Ureter (tissue), 1 donor: Measurements from ENCODE around the gene MIEN1. TPM values are rescaled to one million over a fixed set of nuclear protein-coding genes. Genes with fewer than 3 reads are reported as not detected.
"Not testable (repeated sequence)": the region's sequence is repeated elsewhere in the genome, so short reads cannot be mapped to it uniquely, and the experiment has no call there.

Source experiments
- DNase-seq: peaks from one replicate; pipeline ENCODE4 v3.0.0-alpha.2; 2020; ENCODE audit warnings: low spot score
- total RNA-seq: library from RNA; stranded (reverse); gene quantifications from one replicate; pipeline ENCODE4 v1.2.4, GENCODE V29; 2023
- donor health status: DM: yes; HTN: yes; CAD: no.

Gene MIEN1
- total RNA-seq, 1 donor from 2014 or later = 49.2 TPM

GRCh38 chr17:39739885-39740356, 9.6 kb upstream of the MIEN1 start:
- DNase-seq = no peak

DNA sequence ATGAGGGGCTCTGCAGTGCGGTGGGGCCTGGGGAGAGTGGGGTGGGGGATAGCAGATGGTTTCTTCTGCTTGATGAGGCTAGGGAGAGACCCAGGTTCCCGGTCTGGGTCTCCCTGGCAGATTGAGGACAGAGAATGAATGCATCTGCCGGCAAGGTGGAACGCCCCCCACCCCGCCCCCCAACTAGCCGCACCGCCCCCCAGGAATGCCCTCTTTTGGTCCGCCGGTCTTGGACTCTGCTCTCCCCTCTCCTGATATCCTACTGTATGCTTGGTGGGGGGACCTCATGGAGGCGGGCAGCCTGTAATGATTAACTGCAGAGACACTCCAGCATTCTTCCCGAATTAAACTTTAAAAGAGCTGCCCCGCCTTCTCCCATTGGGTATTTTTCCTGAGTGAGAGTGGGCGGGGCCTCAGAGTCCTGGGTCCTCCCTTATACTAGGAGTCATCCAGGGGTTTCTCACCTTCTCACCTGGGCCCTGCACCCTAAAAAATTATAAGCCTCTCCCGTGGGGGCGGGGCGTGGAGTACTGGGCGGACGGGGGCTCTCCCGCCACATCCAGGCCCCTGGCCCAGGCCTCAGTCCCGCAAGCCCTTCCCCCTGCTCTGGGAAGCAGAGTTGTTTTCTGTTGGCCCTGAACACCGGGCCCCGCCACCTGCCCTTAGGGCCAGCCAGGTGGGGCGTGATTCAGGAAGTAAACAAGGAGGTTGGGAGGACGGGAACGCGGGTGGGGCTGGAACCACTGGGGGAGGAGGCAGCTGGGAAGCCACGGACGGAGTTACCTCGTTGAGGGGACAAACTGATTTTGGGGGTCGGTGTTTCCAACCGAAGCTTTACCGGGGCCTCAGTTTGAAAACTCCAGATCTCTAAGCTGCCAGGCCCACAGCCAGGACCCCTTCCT, 8.9 kb upstream of the MIEN1 start:
- peak; percentile 83 for DNase-seq

DNA sequence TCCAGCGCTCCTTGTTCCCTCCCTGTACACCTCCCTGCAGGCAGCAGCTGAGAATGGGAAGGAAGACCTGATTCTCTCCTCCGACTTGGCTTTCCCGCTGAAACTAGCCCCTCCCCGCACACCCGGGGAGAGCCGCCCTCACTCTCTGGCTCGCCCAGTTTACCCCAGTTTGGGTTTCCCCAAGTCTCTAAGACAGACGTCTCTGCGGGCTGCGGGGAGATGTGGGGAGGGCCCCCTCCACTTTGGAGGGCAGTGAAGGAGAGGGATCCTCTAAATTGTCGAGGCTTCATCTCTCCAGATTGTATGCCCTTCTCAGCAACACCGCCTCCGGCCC, 8.2 kb upstream of the MIEN1 start:
- no peak for DNase-seq

GRCh38 chr17:39737760-39738567, 7.6 kb upstream of the MIEN1 start, which contains the start of gene GRB7:
Gene GRB7 (plus strand): TSS chr17:39737938. CDS start chr17:39742302, 4,364 bp downstream.
- peak; percentile 74 for DNase-seq

DNA sequence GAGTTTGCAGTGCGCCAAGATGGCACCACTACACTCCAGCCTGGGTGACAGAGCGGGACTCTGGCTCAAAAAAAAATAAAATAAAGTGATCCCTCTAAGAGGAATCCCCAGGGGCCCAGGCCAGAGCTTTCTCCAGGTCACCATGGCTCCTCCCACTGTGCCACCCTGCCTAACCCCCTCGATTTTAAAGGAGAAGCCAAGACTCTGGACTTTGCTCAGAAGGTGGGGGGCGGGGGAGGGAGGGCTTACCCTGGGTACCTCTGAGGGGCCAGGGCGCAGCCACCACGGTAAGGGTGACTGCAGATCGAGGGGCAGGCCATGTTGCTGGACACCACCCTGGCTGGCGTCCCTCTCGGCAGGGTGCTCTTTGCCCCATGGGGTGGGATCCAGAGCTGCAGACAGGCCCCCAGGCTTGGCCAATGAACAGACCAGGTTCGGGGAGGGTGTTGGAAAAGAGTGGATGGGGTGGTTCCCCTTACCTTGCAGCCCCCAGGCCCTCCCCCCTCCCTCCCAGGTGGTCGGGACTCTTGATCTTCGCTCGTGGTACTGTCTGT, 7.0 kb upstream of the MIEN1 start:
- DNase-seq = no peak

- no peak for DNase-seq
These were observed 6.2 kb upstream of the MIEN1 start for GRCh38 chr17:39736319-39737165.

DNA sequence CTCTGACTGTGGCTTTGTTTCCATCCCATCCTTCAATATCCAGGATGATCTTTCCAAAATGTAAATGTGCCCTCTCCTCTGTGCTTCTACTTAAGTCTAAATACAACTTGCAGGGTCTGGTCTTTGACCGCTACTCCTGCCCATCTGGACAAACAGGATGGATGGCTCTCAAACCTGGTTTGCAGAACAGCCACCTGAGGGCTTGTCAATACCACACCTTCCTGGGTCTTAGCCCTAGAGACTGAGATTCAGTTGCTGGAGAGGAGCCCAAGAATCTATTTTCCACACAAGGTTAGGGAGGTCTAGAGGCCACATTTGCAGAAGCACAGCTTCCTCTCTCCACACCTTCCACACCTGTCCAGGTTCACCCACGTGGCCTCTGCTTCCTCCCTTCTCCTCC, 5.5 kb upstream of the MIEN1 start:
- DNase-seq = no peak

DNA sequence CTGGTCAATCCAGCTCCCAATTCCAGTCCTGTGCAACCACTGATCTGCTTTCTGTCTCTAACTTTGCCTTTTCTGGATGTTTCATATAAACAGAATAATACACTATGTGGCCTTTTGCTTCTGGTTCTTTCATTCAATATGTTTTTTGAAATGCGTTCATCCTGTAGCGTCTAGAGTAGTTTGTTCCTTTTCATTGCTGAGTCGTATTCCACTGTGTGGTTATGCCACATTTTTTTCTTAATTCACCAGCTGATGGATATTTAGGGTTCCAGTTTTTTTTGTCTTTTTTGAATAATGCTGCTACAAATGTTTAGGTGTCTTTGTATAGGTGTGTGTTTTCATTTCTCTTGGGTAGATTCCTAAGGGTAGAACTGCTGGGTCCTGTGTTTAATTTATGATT, 2.3 kb upstream of the MIEN1 start:
- DNase-seq = no peak

DNA sequence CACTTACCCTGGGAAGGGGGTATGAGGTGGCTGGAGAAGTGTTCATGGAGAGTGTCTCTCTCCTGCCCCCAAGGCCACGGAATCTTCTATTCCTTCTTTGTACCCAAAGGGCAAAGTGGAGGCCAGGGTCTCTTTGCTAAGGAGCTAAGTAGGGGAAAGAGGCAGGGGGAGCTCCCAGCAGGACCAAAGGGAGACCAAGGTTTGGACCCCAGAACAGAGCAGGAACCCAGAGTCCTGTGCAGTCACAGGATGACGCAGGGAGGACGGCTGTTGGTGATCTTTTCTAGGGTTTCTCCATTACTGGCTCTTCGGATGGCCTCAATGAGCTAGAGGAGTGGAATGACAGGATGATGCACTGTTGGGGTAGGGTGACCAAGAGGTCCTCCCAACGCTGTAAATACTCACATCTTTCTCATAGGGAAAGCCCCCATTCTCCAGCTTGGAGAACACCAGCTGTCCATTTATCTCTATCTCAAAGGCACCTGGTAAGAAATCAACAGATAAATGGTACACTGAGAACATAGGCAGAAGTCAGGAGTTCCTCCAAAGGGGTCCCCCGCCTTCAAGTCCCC, 966 bp downstream of the MIEN1 start:
- DNase-seq = no peak

DNA sequence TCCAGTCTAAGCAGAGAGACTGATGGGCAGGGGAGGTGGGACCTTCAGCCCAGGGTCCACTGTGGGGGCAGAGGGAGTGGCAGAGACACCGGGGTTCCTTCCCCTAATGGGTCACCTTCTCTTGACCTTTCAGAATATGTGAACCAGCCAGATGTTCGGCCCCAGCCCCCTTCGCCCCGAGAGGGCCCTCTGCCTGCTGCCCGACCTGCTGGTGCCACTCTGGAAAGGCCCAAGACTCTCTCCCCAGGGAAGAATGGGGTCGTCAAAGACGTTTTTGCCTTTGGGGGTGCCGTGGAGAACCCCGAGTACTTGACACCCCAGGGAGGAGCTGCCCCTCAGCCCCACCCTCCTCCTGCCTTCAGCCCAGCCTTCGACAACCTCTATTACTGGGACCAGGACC, 2.8 kb downstream of the MIEN1 start:
- no peak for DNase-seq

- DNase-seq = no peak
These were observed 3.7 kb downstream of the MIEN1 start for GRCh38 chr17:39726617-39727016.

- not testable (repeated sequence) for DNase-seq
These were observed 4.4 kb downstream of the MIEN1 start for GRCh38 chr17:39725923-39726322.

DNA sequence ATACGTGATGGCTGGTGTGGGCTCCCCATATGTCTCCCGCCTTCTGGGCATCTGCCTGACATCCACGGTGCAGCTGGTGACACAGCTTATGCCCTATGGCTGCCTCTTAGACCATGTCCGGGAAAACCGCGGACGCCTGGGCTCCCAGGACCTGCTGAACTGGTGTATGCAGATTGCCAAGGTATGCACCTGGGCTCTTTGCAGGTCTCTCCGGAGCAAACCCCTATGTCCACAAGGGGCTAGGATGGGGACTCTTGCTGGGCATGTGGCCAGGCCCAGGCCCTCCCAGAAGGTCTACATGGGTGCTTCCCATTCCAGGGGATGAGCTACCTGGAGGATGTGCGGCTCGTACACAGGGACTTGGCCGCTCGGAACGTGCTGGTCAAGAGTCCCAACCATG, 5.6 kb downstream of the MIEN1 start:
- DNase-seq = no peak

DNA sequence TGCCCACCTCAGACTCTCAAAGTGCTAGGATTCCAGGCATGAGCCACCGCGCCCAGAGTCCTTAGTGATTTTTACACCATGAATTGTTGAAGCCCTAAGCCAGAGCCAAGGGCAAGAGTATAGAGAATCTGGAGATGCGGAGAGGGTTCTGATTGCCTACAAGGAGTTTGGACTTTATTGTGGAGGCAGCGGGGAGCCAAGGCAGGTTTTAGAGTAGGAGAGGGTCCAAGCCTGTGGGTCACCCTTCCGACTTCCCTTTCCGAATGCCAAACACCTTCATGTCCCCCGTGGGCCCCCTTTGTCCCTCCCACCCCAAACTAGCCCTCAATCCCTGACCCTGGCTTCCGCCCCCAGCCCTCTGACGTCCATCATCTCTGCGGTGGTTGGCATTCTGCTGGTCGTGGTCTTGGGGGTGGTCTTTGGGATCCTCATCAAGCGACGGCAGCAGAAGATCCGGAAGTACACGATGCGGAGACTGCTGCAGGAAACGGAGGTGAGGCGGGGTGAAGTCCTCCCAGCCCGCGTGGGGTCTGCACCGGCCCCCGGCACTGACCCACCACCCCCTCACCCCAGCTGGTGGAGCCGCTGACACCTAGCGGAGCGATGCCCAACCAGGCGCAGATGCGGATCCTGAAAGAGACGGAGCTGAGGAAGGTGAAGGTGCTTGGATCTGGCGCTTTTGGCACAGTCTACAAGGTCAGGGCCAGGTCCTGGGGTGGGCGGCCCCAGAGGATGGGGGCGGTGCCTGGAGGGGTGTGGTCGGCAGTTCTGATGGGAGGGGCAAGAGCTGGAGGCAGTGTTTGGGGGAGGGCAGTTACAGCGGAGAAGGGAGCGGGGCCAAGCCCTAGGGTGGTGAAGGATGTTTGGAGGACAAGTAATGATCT, 7.1 kb downstream of the MIEN1 start:
- DNase-seq = no peak

GRCh38 chr17:39722104-39722503, 8.2 kb downstream of the MIEN1 start:
- no peak for DNase-seq

- no peak for DNase-seq
These were observed 10.6 kb downstream of the MIEN1 start for GRCh38 chr17:39719563-39720355.

- no peak for DNase-seq
These were observed 12.7 kb downstream of the MIEN1 start for GRCh38 chr17:39717660-39718059.

GRCh38 chr17:39716879-39717536, 13.3 kb downstream of the MIEN1 start:
- DNase-seq = no peak
